Measurements from ENCODE around the gene RABEP2. TPM values are rescaled to one million over a fixed set of nuclear protein-coding genes. Genes with fewer than 3 reads are reported as not detected.

RABEP2 gene
- total and polyA plus RNA-seq, 3 experiments from 2014 or later = 6.6 to 21.7 (median 20.8) TPM

DNA sequence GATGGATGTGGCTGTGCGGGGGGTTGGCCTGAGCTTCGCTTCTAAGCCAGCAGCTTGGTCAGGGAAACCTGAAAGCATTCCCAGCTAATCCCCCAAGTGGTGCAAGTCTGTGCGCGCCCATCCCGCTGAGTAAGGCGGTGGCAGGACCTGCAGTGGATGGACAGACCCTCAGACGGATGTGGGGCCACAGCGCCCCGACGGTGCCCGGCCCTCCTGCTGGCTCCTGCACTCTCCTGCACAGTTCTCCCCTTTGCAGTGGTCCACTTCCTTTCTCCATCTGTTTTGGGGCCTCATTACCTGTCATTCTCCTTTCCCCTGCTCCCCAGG, 44.5 kb downstream of the RABEP2 start:
- no peak for DNase-seq
- Mint-ChIP-seq H3K4me1 (peaks cover 12 to 18% (median 14%) of the 10 kb centered on the region in 3 donors), H3K9me3 (no peaks in the 10 kb centered on the region), H3K36me3 (peaks cover 0 to 2% (median 0%) of the 10 kb centered on the region in 3 donors), H3K4me3 (peak overlapping the region; percentile 61 to 87 (median 71)), H3K27ac (peak overlapping the region in 1 of 8 donors; percentile 86), H3K27me3 (peaks cover 0 to 2% of the 10 kb centered on the region in 2 donors)
- H3K27ac ChIP-seq (ENCODE audit: low read depth, low read length) = peak overlapping the region; percentile 38
- no peaks in the 10 kb centered on the region for H3K9me3 ChIP-seq (ENCODE audit: low read length)
- H3K27me3 ChIP-seq (ENCODE audit: insufficient read depth, low read length, poor library complexity, severe bottlenecking) = no peaks in the 10 kb centered on the region
- H3K4me3 ChIP-seq (ENCODE audit: low read length) = peak overlapping the region; percentile 87
- ChIA-PET CTCF (no interaction called here), POLR2A (no interaction called here)
- peaks cover 14% of the 10 kb centered on the region for H3K4me1 ChIP-seq (ENCODE audit: insufficient read depth, low read length)
- no peaks in the 10 kb centered on the region for H3K36me3 ChIP-seq (ENCODE audit: insufficient read depth, low read length)

DNA sequence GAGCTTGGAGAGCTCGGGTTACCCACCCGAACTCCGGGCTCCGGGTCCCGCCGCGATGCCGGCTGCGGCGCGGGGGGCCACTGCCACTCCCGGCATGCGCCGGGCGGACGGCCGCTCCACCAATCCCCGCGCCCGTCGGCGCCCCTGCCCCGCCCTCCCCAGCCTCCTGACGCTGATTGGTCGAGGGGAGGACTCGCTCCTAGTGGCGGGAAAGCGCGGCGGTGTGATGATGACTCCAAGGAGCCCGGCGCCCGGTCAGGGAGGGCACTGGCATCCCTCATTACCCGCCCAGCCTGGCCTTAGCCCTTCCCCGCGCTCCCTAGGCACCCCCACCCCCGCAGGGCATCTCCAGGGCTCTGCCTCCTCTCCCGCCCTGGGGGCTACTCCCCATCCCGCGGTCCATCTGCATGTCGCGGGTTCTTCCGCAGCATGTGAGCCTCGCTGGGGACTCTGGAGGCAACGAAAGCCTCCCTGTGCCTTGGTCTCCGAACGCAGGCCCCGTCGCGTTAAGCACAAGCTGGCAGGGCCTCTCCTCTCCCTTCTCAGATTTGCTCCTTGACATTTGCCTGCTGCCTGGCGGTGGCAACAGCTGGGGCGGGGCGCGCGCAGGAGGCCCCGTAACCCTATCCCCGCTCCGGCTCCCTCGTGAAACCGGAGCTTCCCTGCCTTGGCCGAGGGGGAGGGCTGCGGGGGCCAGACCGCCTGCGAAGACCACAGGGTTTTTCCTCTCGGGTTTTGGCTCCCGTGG, 45.0 kb downstream of the RABEP2 start:
- Mint-ChIP-seq H3K27me3 (peaks cover 0 to 2% of the 10 kb centered on the region in 2 donors), H3K36me3 (peaks cover 0 to 2% (median 0%) of the 10 kb centered on the region in 3 donors), H3K9me3 (no peaks in the 10 kb centered on the region), H3K4me3 (peak overlapping the region; percentile 85 to 95 (median 87)), H3K27ac (peak overlapping the region in 3 of 8 donors; percentile 33 to 55 (median 45)), H3K4me1 (peaks cover 12 to 18% (median 14%) of the 10 kb centered on the region in 3 donors)
- ChIA-PET POLR2A (interaction anchor here (0.5 to 1.0 kb wide), 3 partner anchors 17 to 58 kb away, joined by 3 to 15 read pairs (median 4); partner anchors contain the start of genes ATXN2L and SH2B1), CTCF (interaction anchor here (1.8 kb wide), 1 partner anchor 65 kb away, joined by 10 read pairs; no protein-coding TSS in a partner anchor)
- Histone ChIP-seq H3K4me3 (ENCODE audit: low read length) (peak overlapping the region; percentile 87), H3K36me3 (ENCODE audit: insufficient read depth, low read length) (no peaks in the 10 kb centered on the region), H3K27ac (ENCODE audit: low read depth, low read length) (peak overlapping the region; percentile 61), H3K27me3 (ENCODE audit: insufficient read depth, low read length, poor library complexity, severe bottlenecking) (no peaks in the 10 kb centered on the region), H3K4me1 (ENCODE audit: insufficient read depth, low read length) (peaks cover 14% of the 10 kb centered on the region), H3K9me3 (ENCODE audit: low read length) (no peaks in the 10 kb centered on the region)
- DNase-seq = peak; percentile 75 to 92 (median 83)

DNA sequence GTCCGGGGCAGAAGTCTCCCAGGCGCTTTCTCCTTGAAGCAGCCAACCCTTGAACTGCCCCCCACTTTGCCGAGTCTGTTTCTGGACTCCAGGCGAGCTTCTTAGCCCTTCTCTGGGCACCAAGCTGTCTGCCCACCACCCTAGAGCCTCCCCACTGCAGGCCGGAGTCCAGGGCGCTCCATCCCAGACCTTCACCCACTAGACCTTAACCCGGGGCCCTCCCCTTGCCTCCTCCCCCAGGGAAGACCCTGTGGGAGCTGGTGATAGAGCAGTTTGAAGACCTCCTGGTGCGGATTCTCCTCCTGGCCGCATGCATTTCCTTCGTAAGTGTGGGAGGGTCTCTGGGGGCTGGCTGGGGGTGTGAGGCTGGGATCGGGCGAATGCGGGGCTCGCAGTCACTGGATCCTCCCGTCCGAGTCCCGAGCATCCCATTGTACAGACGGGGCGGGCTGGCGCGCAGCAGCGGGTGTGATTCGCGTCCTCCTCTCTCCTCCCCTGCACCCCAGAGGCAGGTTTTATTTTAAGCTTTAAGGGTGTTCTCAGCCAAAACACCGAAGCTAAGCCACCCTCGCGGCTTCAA, 45.7 kb downstream of the RABEP2 start:
- ChIA-PET CTCF (interaction anchor here (1.8 kb wide), 1 partner anchor 66 kb away, joined by 10 read pairs; no protein-coding TSS in a partner anchor), POLR2A (interaction anchor here (0.5 to 1.0 kb wide), 3 partner anchors 16 to 57 kb away, joined by 3 to 15 read pairs (median 4); partner anchors contain the start of genes ATXN2L and SH2B1)
- no peak for DNase-seq
- peaks cover 0 to 2% (median 0%) of the 10 kb centered on the region in 3 donors for H3K36me3 Mint-ChIP-seq
- H3K4me3 ChIP-seq (ENCODE audit: low read length) = peak overlapping the region; percentile 87
- peak overlapping the region; percentile 85 to 95 (median 87) for H3K4me3 Mint-ChIP-seq
- no peaks in the 10 kb centered on the region for H3K9me3 Mint-ChIP-seq
- no peaks in the 10 kb centered on the region for H3K27me3 ChIP-seq (ENCODE audit: insufficient read depth, low read length, poor library complexity, severe bottlenecking)
- peak overlapping the region; percentile 61 for H3K27ac ChIP-seq (ENCODE audit: low read depth, low read length)
- H3K36me3 ChIP-seq (ENCODE audit: insufficient read depth, low read length) = no peaks in the 10 kb centered on the region
- H3K4me1 ChIP-seq (ENCODE audit: insufficient read depth, low read length) = peaks cover 14% of the 10 kb centered on the region
- no peaks in the 10 kb centered on the region for H3K9me3 ChIP-seq (ENCODE audit: low read length)
- H3K4me1 Mint-ChIP-seq = peaks cover 12 to 18% (median 14%) of the 10 kb centered on the region in 3 donors
- peak overlapping the region in 7 of 8 donors; percentile 33 to 97 (median 66) for H3K27ac Mint-ChIP-seq
- H3K27me3 Mint-ChIP-seq = peaks cover 0 to 2% of the 10 kb centered on the region in 2 donors

DNA sequence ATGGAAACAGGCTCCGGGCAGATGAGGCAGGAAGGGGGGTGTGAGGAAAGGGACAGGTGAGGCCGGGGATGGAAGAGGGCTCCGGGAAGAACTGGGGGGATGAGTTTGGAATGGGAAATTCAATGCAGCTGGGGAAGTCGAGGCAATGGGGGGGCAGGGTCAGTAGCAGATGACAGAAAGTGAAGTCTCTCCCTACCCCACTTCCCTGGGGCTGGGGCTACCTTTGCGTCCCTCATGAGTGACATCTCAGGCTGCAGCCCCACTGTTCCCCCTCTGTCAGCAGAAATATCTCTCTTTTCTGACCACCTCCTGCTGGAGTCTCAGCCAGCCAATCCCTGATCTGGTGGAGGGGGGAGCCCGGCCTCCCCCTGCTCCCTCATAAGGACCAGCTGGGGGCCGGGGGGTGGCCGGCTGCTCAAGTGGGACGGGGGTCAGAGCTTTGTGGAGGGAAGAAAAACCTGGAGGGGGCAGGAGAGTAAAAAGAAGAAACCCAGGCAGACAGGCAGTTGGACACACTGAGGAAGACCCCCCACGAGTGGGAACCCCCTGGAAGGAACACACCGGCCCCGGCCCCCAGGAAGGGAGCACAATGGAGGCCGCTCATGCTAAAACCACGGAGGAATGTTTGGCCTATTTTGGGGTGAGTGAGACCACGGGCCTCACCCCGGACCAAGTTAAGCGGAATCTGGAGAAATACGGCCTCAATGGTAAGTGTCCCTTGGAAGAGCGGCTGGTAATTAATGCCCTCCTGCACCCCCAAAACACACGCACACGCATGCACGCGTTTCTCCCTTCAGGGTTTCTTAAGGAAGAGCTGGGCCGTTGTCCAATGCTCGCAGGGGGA, 46.7 kb downstream of the RABEP2 start, which contains the start of gene ATP2A1:
ATP2A1 (plus strand) TSS at position 406 of the 844 bp plus-strand sequence; CDS start at position 590, 184 bp downstream.
- H3K9me3 Mint-ChIP-seq = no peaks in the 10 kb centered on the region
- CTCF ChIA-PET = interaction anchor here (1.8 kb wide), 1 partner anchor 67 kb away, joined by 10 read pairs; no protein-coding TSS in a partner anchor
- H3K27me3 Mint-ChIP-seq = no peaks in the 10 kb centered on the region
- Histone ChIP-seq H3K9me3 (ENCODE audit: low read length) (no peaks in the 10 kb centered on the region), H3K27ac (ENCODE audit: low read depth, low read length) (peak within 1 kb of the TSS; percentile 61), H3K27me3 (ENCODE audit: insufficient read depth, low read length, poor library complexity, severe bottlenecking) (no peaks in the 10 kb centered on the region), H3K36me3 (ENCODE audit: insufficient read depth, low read length) (no peaks in the 10 kb centered on the region), H3K4me3 (ENCODE audit: low read length) (peak within 1 kb of the TSS; percentile 87), H3K4me1 (ENCODE audit: insufficient read depth, low read length) (peaks cover 14% of the 10 kb centered on the region)
- peak within 1 kb of the TSS; percentile 85 to 95 (median 87) for H3K4me3 Mint-ChIP-seq
- no peak for DNase-seq
- H3K4me1 Mint-ChIP-seq = peaks cover 12 to 18% (median 14%) of the 10 kb centered on the region in 3 donors
- POLR2A ChIA-PET = interaction anchor here (1.0 kb wide), 1 partner anchor 15 kb away, joined by 15 read pairs; the partner anchor contains the start of gene SH2B1
- peak within 1 kb of the TSS in 3 of 8 donors; percentile 33 to 83 (median 61) for H3K27ac Mint-ChIP-seq
- peaks cover 0 to 8% (median 0%) of the 10 kb centered on the region in 3 donors for H3K36me3 Mint-ChIP-seq

DNA sequence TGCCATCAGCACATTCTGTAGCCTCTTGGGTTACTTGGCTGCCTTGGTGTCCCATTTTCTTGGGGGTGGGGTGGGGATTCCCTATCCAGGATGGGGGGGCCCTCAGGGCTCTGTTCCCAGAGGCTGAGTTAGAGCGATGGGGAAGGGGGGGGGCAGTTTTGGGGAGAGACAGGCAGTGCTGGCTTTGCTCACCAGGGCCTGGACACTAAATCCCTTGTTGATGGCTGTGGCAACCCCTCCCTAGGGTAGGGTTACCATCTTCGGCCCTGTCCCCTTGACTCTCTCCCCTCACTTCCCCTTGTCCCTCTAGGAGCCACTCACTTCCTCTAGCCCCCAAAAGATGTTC, 47.4 kb downstream of the RABEP2 start:
- Histone ChIP-seq H3K4me3 (ENCODE audit: low read length) (no peak overlapping the region), H3K27me3 (ENCODE audit: insufficient read depth, low read length, poor library complexity, severe bottlenecking) (no peaks in the 10 kb centered on the region), H3K36me3 (ENCODE audit: insufficient read depth, low read length) (no peaks in the 10 kb centered on the region), H3K9me3 (ENCODE audit: low read length) (no peaks in the 10 kb centered on the region), H3K4me1 (ENCODE audit: insufficient read depth, low read length) (peaks cover 14% of the 10 kb centered on the region), H3K27ac (ENCODE audit: low read depth, low read length) (no peak overlapping the region)
- ChIA-PET POLR2A (no interaction called here), CTCF (interaction anchor here (1.0 kb wide), 1 partner anchor 67 kb away, joined by 3 read pairs; no protein-coding TSS in a partner anchor)
- Mint-ChIP-seq H3K4me1 (peaks cover 12 to 18% (median 14%) of the 10 kb centered on the region in 3 donors), H3K9me3 (no peaks in the 10 kb centered on the region), H3K36me3 (peaks cover 0 to 13% (median 0%) of the 10 kb centered on the region in 3 donors), H3K27me3 (no peaks in the 10 kb centered on the region), H3K4me3 (peak overlapping the region in 3 of 7 donors; percentile 45 to 55 (median 50)), H3K27ac (no peak overlapping the region)
- no peak for DNase-seq

DNA sequence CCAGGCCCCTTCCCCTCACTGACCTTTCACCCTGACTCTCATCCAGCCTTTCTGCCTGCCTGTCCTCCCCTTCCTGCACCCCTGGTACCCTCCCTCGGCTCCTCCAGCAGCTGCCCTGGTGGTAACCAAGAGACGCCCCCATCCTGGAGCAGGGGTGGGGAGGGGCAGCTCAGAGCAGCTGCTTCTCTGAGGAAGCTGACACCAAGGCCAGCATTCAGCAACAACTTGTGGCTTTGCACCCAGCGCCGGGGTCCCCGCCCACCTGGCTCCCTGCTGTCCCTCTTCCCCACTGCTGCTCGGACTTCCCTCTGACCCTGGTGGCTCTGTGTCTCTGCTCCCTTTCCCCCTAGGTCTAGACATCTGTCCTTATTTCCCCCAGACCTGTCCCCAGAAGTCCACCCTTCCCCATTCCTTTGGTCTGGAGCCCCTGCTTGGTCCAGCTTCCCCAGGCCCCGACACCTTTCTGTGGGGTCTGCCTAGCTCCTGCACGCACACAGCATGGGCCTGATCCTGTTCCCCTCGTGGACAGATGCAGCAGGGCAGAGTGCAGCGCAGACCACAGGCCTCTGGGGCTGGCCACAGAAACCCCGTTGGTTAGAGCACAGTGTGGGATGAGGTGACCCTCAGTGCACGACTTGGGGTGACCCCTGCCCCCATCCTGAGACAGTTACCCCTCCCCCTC, 47.9 kb downstream of the RABEP2 start:
- H3K27me3 Mint-ChIP-seq = no peaks in the 10 kb centered on the region
- peaks cover 0 to 18% (median 0%) of the 10 kb centered on the region in 3 donors for H3K36me3 Mint-ChIP-seq
- Histone ChIP-seq H3K4me3 (ENCODE audit: low read length) (no peak overlapping the region), H3K36me3 (ENCODE audit: insufficient read depth, low read length) (no peaks in the 10 kb centered on the region), H3K9me3 (ENCODE audit: low read length) (no peaks in the 10 kb centered on the region), H3K4me1 (ENCODE audit: insufficient read depth, low read length) (peaks cover 14% of the 10 kb centered on the region), H3K27me3 (ENCODE audit: insufficient read depth, low read length, poor library complexity, severe bottlenecking) (no peaks in the 10 kb centered on the region), H3K27ac (ENCODE audit: low read depth, low read length) (no peak overlapping the region)
- CTCF ChIA-PET = interaction anchor here (1.0 kb wide), 1 partner anchor 68 kb away, joined by 3 read pairs; no protein-coding TSS in a partner anchor
- H3K27ac Mint-ChIP-seq = peak overlapping the region in 1 of 8 donors; percentile 58
- POLR2A ChIA-PET = no interaction called here
- no peaks in the 10 kb centered on the region for H3K9me3 Mint-ChIP-seq
- peak overlapping the region in 1 of 7 donors; percentile 30 for H3K4me3 Mint-ChIP-seq
- no peak for DNase-seq
- peaks cover 12 to 18% (median 14%) of the 10 kb centered on the region in 3 donors for H3K4me1 Mint-ChIP-seq

All from CD8-positive, alpha-beta memory T cell (primary cell).